ENCODE results near the gene PDGFC.

GRCh38 chr4:157018920-157019490, 47.4 kb upstream of the PDGFC start:
- TF ChIP-seq CTCF (IDR thresholded peaks at IDR 0.05) (no peak), POLR2AphosphoS5 (IDR thresholded peaks at IDR 0.05; ENCODE audit: low read depth, low read length) (no peak), REST (IDR thresholded peaks at IDR 0.05; ENCODE audit: insufficient read depth in 1 of 2, low read depth in 2 of 2, low read length in 1 of 2) (no peak), TCF7L2 (IDR thresholded peaks at IDR 0.05; ENCODE audit: low read depth, low read length) (no peak)

Data from Panc1 (cell line).